Measurements from ENCODE around the gene ZNF808.

The ZNF808 gene

DNA sequence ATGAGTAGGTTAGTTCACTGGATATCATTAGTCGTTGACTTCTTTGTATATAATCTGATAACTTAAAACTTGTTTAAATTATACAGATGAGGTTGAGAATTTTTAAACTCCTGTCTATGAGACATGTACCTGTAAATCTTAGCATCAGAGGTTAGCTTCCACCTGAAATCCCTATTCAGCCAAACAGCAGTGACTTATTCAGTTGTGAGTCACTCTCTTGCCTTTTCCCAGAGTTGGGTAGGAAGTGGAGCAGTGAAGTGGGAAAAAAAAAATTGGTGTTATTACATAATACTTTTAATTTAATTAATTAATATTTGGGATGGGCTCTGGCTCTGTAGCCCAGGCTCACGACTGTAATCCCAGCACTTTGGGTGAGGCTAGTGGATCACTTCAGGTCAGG lies 75.5 kb downstream of the ZNF808 start:
- peaks cover 7% of the 10 kb centered on the region for H3K36me3 ChIP-seq (ENCODE audit: control insufficient read depth, low read length)
- H3K79me2 ChIP-seq (ENCODE audit: control insufficient read depth, low read length) = peaks cover 48% of the 10 kb centered on the region
- no peaks in the 10 kb centered on the region for H3K27me3 ChIP-seq (ENCODE audit: control insufficient read depth, low read length)
- no peaks in the 10 kb centered on the region for H3K9me3 ChIP-seq (ENCODE audit: control insufficient read depth, insufficient read depth, low read length)
- peaks cover 7% of the 10 kb centered on the region; the same call in 1 of the 2 replicates for H3F3A ChIP-seq (ENCODE audit: control insufficient read depth, insufficient read depth)
- TF ChIP-seq, protein P1, sequence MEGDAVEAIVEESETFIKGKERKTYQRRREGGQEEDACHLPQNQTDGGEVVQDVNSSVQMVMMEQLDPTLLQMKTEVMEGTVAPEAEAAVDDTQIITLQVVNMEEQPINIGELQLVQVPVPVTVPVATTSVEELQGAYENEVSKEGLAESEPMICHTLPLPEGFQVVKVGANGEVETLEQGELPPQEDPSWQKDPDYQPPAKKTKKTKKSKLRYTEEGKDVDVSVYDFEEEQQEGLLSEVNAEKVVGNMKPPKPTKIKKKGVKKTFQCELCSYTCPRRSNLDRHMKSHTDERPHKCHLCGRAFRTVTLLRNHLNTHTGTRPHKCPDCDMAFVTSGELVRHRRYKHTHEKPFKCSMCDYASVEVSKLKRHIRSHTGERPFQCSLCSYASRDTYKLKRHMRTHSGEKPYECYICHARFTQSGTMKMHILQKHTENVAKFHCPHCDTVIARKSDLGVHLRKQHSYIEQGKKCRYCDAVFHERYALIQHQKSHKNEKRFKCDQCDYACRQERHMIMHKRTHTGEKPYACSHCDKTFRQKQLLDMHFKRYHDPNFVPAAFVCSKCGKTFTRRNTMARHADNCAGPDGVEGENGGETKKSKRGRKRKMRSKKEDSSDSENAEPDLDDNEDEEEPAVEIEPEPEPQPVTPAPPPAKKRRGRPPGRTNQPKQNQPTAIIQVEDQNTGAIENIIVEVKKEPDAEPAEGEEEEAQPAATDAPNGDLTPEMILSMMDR (IDR thresholded peaks at IDR 0.05; ENCODE audit: low read depth, low read length, poor library complexity, severe bottlenecking) = no peak
- no peak for TF ChIP-seq EZH2phosphoT487 (IDR thresholded peaks at IDR 0.05; ENCODE audit: borderline replicate concordance, low read length)
- peaks cover 11% of the 10 kb centered on the region for H3K4me1 ChIP-seq (ENCODE audit: control insufficient read depth, low read length)
- H3K4me3 ChIP-seq (ENCODE audit: low read length) = no peak overlapping the region
- no peak overlapping the region for H3K4me2 ChIP-seq (ENCODE audit: low read length)
- no peak overlapping the region for H3K27ac ChIP-seq (ENCODE audit: low read depth, low read length)
- no peaks in the 10 kb centered on the region for H3K9me2 ChIP-seq (replicated peaks; ENCODE audit: control insufficient read depth, low read length)
- H4K20me1 ChIP-seq (ENCODE audit: control insufficient read depth, insufficient read depth, low read depth, low read length) = no peaks in the 10 kb centered on the region

DNA sequence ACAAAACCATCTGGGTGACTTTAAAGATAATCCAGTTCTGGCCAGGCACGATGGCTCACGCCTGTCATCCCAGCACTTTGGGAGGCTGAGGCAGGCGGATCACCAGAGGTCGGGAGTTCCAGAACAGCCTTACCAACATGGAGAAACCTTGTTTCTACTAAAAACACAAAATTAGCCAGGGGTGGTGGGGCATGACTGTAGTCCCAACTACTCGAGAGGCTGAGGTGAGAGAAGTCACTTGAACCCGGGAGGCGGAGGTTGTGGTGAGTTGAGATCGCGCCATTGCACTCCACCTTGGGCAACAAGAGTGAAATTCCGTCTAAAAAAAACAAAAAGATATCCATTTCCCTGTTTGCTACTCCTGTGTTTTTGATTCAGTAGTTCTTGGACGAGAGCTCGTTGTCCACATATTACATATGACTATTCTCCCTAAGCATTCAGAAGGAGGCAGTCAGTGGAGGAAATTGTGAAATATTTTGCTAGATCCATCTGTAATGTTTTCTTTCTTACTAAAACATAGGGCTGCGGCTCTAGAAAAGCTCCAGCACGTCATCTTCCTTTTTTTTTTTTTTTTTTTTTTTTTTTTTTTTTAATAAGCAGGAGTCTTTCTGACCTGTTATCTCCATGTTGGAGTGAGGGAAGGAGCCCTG lies 76.2 kb downstream of the ZNF808 start:
- Histone ChIP-seq H3K36me3 (ENCODE audit: control insufficient read depth, low read length) (peaks cover 7% of the 10 kb centered on the region), H3K27me3 (ENCODE audit: control insufficient read depth, low read length) (no peaks in the 10 kb centered on the region), H3K79me2 (ENCODE audit: control insufficient read depth, low read length) (peaks cover 51% of the 10 kb centered on the region), H4K20me1 (ENCODE audit: control insufficient read depth, insufficient read depth, low read depth, low read length) (no peaks in the 10 kb centered on the region), H3F3A (ENCODE audit: control insufficient read depth, insufficient read depth) (peaks cover 7% of the 10 kb centered on the region; the same call in 1 of the 2 replicates), H3K4me1 (ENCODE audit: control insufficient read depth, low read length) (peaks cover 11% of the 10 kb centered on the region), H3K4me2 (ENCODE audit: low read length) (no peak overlapping the region), H3K4me3 (ENCODE audit: low read length) (no peak overlapping the region), H3K9me3 (ENCODE audit: control insufficient read depth, insufficient read depth, low read length) (no peaks in the 10 kb centered on the region), H3K9me2 (replicated peaks; ENCODE audit: control insufficient read depth, low read length) (no peaks in the 10 kb centered on the region), H3K27ac (ENCODE audit: low read depth, low read length) (no peak overlapping the region)
- TF ChIP-seq, protein P1 (IDR thresholded peaks at IDR 0.05; ENCODE audit: low read depth, low read length, poor library complexity, severe bottlenecking) = no peak
- TF ChIP-seq EZH2phosphoT487 (IDR thresholded peaks at IDR 0.05; ENCODE audit: borderline replicate concordance, low read length) = no peak

Data from DOHH2 (cell line).